Fibroblast of skin of left biceps (primary cell): ENCODE data around the gene KCTD20.
"Not testable (repeated sequence)": the region's sequence is repeated elsewhere in the genome, so short reads cannot be mapped to it uniquely, and the experiment has no call there.

Experiments
- DNase-seq, 2 experiments: peaks; one replicate each; pipeline ENCODE4 v3.0.0-alpha.2; 2013; ENCODE audit warnings: low read depth in 2 of 2

Gene KCTD20

DNA sequence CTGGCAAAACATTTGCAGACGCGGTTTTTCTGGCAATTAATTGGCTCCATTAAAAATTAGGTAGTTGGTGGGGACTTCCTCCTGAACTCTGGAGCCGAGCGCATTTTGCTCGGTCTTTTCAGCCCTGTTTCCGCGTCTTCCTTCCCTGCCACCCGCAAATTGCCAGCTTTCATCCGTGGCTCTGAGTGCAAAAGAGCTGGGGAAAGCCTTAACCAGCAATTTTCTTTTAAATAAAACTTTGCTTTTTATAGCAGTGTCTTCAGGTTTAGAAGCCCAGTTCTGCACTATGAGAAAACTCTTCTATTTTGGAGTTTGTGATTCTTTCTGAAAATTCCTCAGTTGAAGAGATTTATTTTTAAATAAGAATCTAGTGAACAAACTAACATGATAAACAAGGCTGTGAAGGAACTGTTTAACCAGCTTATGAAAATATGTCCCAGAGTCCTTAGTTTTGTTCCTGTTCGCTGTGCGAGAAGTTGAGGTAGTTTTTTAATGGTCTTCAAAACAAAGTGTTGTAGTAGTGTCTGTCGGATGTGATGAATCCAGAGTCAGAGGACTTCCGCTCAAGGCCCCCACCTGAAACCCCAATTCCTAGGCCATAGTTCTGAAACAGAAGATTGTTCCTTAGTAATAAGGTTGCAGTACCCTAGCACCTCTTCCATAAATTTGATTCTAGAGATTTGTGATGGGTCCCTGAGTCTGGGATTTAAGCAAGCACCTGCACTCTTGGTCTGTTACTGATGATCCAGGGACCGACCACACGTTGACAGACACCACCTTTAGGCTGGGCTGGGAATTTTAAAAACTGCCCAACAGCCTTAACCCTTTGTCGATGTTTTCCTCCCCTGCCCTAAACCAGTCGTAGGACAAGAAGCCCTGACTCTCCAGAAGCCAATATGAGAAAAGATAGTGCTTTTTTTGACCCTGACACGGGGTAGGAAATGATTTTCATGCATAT lies 950 bp downstream of the KCTD20 start:
- DNase-seq, result no peak

DNA sequence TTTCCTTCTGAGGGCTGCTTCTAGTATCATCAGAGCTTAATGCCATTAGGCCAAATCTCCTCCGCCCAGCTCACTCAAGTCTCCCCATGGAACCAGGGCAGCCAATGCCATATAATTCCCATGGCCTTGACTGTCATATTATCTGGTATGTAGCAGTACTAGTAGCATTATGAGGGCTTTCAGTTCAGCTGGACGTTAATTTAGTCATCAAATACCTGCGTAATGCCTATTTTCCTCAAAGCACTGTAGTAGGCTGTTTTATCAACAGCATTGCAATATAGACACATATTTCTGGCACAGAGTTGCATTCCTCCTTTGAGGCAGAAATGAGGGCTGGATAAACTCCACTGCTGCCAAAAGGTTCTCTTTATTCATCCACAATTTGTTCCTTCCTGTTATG lies 1.7 kb downstream of the KCTD20 start:
- peak; percentile 51 to 54 for DNase-seq

DNA sequence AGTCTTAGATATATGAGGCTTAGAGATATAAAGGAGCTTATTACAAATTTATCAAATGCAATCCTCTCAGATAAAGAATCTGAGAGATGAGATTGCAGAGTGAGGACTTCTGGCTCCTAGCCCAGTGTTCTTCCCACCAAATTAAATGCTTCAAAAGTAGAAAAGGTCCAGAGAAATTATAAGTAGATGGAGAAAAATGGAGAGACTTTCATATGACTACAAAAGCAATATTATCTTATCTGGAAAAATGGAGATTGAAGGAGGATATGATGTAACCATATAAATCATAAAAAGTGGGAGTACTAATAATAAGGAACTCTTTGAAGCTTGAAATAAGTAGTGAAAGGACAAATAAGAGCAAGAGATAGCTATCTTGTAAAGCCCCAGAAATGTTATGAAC lies 2.8 kb downstream of the KCTD20 start:
- no peak for DNase-seq

DNA sequence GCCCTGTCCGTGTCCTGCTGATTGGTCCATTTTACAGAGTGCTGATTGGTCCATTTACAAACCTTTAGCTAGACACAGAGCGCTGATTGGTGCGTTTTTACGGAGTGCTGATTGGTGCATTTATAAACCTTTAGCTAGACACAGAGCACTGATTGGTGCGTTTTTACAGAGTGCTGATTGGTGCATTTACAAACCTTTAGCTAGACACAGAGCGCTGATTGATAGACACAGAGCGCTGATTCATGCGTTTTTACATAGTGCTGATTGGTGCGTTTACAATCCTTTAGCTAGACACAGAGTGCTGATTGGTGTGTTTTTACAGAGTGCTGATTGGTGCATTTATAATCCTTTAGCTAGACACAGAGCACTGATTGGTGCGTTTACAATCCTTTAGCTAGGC lies 6.4 kb downstream of the KCTD20 start:
- not testable (repeated sequence) for DNase-seq

DNA sequence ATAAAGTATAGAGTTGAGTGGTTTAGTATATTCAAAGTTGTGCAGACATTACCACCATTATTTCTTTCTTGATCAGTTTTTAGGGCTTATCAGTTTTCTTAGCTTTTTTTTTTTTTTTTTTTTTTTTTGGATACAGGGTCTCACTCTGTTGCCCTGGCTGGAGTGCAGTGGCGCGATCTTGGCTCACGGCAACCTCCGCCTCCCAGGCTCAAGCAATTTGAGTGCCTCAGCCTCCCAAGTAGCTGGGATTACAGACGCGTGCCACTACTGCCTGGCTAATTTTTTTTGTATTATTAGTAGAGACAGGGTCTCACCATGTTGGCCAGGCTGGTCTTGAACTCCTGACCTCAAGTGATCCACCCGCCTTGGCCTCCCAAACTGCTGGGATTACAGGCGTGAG lies 10.1 kb downstream of the KCTD20 start:
- DNase-seq, result not testable (repeated sequence)

DNA sequence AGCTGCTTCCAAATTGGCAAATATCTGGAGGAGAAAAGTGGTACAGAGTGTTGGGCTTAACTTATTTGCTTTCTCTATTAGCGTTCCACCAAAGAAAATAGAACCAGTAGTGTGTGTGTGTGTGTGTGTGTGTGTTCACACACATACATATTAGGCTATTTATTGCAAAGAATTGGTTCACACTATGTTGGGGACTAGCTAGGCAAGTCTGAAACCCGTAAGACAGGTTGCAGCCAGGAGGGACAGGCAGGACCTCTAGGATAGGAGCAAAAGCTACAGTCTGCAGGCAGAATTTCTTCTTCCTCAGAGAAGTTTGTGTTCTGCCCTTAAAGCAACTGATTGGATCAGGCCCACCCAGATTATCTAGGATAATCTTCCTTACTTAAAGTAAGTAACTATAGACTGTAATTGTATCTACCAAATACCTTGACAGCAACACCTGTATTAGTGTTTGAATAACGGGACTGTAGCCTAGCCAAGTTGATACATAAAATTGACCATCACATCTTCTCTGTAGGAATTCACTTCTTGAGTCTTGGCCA lies 12.8 kb downstream of the KCTD20 start:
- DNase-seq, result no peak

DNA sequence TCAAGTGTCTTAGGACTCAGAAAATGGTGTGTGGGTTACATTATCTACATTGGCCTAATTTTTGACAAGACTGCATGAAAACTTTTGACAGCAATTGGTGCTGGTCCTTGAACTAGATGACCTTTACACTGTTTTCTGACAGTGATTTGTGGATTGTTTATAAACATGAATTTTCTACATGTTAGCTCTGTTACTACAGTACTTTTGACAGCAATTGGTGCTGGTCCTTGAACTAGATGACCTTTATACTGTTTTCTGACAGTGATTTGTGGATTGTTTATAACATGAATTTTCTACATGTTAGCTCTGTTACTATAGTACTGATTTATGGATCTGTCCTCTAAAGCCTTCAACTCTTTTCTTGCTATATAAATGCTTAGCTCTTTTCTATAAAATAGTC lies 16.7 kb downstream of the KCTD20 start:
- DNase-seq, result no peak

DNA sequence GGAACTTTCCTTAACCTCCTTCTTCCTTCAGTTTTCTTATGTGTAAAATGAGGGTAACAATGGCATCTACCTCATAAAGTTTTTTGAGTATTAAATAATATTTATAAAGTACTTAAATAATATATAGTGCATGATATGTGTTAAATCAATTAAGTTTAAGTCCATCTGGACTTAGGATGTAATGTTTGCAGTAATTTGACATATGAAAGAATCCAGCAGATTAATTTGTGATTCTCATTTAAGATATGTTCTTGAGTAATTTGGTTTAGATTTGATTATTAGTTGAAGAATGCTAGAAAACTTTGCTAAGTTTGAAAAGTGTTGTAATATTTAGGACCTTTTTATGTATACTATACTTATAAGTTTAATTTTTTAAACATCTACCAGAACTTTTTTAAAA lies 18.1 kb downstream of the KCTD20 start:
- DNase-seq, result no peak

DNA sequence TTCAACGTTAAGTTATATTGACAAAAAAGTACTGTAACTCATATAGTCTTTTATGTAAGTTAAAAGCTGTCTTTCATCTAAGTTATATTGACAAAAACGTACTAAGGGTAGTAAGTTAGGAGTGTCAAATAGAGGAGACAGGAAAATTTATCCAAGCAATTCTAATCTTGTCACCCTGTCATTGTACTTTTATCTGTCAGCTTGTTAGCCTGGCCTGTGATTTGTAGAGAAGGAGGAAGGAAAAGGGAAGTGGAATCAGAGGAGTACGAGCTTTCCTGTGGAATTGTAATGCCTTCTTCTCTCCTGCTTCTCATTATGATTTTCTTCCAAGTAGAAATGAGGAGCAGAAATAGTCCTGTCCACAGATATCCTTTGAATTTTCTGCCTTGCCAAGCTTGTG lies 18.8 kb downstream of the KCTD20 start:
- no peak for DNase-seq

DNA sequence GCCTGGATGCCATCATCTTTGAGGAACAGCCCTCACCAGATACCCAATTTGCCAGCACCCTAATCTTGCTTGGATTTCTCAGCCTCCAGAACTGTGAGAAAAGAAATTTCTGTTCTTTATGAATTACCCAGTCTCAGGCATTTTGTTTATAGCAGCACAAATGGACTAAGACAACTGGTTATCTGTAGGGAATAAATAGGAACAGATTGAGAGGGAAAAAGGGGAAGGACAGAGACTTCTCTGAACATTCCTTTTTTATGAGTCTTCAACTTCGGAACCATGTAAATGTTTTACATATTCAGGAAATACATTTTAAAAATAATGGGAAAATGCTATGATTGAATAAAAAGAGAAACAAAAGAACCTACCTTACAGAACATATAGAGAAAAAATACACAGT lies 20.9 kb downstream of the KCTD20 start:
- peak in 1 of 2 experiments; percentile 28 for DNase-seq

DNA sequence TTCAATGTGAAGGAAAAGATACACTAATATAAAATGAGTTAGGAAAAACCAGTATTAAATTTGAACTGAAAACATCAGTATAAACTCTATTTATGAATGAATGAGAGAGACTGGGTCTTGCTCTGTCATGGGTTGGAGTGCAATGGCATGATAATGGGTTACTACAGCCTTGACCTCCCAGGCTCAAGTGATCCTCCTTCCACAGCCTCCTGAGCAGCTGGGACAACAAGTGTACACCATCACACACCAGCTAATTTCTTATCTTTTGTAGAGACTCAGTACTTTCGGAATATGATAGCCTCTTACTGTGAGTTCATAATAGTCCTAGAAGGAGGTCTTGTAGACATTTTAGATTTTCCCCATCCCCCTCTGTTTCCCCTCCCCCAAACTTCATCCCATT lies 21.4 kb downstream of the KCTD20 start:
- no peak for DNase-seq

DNA sequence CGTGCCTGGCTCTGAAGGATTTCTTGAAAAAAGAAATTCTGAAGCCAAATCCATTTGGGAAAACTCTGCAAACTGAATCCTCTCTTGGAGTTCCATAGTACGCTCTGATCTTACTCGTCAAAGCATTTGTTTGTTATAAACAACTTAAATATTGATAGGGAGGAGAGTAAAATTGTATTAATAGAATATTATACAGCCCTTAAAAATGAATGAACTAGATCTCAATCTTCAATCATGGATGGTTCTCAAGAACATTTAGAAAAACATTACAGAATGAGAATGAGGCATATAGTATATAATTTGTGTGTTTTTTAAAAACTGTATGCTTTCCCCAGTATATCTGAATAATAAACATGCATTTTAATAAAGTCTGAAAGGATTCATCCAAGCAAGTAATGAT lies 24.8 kb downstream of the KCTD20 start:
- no peak for DNase-seq

DNA sequence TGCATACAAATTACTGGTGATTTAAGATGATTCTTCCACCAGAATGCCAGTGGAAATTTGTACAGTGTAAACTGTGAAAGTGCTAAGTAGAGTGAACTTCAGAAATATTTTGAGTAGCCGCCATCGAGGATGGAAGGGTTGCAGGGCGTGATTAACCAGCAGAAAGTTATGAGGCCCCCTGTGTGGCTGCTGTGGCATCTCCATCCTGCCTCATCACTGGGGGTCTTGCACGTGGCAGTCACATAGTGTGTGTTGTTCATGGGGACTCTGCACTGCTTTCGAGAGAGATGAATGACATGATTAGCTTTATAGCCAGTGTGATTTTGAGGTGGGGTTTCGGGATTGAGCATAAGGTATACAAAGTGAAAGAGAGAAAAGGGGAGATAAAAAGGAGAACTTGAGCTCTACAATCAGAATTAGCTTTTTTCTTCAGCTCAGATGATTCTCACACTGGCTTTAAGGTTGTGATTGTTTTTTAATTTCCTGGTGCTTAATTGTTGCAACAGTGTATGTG lies 26.4 kb downstream of the KCTD20 start:
- no peak for DNase-seq

DNA sequence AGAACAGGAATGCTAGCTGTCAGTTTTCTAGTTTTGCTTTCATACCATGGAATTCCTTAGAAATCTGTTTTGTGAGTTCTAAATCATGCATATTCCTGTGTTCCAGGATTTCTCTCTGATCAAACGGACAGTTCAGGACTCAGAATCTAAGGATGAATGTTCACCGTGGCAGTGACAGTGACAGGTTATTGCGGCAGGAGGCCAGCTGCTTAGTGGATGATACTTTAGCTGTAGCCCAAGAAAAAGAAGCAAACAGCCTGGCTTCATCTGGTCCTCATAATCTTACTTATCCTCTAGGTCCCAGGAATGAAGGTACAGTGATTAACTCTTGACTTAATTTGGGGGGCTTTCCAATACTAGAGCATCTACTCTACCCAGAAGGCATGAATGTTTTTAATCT lies 27.1 kb downstream of the KCTD20 start:
- no peak for DNase-seq

DNA sequence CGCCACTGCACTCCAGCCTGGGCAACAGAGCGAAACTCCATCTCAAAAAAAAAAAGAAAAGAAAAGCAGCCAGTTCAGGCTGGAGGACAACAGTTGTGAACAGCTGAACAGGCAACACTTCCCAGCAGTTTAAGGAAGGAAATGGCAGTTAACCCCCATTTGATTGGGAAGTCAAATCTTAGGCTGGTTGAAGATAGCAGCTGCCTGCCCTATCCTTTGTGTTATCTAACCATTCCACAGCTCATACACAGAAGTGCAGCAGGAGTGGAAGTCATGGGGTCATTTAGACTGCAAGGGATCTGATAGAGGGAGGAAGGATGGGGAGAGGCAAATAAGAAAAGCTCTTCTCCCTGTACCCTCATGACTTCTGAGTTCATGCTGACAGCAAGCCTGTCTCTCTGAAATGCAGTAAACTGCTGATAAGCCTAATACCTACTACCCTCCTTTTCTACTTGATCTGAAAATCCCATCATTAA lies 35.3 kb downstream of the KCTD20 start:
- no peak for DNase-seq

DNA sequence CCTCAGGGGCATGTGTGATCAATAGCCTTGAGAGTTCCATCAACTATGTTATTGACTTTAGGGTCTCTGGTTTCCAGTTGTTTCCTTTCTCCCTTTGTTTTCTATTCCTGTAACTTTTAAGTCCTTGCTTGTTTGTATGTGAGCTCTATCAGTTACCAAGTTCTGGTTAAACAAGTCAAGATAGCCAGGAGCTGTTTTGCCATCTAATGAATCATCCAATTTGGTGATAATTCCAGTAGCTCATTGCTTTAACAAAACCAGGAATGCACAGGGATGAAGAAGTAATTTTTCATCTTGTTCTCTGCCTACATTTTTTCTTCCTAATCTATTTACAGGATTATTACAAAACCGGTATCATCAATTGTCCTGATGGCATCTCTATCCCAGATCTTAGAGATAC lies 36.5 kb downstream of the KCTD20 start:
- no peak for DNase-seq

DNA sequence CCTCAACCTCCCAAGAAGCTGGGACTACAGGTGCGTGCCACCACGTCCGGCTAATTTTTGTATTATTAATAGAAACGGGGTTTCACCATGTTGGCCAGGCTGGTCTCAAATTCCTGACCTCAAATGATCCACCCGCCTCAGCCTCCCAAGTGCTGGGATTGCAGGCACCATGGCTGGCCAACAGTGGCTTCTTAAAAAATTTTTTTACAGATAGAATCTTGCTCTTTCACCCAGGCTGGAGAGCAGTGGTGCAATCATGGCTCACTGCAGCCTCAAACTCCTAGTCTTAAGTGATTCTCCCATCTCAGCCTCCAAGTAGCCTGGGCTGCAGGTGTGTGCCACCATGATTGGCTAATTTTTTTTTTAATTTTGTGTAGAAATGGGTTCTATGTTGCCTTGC lies 40.5 kb downstream of the KCTD20 start:
- not testable (repeated sequence) for DNase-seq

DNA sequence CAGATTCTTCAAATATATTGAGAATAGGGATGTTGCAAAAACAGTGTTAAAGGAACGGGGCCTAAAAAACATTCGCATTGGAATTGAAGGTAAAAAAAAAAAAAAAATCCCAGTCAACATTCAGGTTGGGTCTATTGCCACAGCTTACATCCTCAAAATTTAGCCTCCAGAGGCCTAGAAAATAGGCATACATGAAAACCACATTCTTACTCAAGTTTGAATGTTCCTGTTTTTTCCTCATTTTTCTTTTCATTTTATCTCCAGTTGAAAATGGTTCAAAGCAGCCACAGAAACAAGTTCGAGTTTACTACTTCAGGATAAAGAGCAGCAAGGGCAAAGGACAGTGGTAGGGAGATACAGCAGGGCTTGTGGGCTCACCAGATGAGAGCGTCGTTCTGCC lies 41.9 kb downstream of the KCTD20 start:
- no peak for DNase-seq

DNA sequence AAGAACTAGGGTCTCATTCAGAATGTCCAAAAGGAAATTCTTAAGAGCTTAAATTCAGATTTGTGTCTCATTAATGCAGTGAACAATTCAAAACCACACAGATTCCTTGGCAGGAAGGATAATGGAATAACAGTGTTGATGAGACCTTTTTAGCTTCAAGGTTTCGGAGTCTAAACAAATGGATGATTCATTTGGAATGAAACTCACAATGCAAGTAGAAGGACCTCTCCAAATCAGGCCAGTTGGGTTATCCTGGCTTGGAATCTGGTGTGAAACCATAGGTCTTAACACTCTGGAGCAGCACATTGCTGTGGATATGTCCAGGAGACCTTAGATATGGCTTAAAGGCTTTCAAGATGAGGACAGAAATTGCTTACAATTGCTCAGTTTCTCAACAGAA lies 44.9 kb downstream of the KCTD20 start:
- DNase-seq, result no peak

DNA sequence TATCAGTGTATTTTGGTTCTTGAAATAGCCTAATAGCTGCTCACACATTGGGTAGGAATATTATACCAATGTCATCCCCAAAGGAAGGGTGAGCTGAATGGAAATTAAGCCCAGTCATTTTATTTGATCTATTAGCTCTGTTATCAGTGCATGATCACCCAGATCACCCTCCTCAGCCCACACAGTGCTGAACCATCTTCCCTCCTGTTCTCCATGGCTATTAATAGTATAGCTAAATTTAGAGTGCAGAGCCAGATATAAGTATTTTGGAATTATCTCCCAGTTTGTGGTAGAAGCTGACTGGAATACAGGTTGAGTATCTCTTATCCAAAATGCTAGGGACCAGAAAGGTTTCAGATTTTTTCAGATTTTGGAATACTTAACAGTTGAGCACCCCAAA lies 45.4 kb downstream of the KCTD20 start:
- DNase-seq, result no peak

DNA sequence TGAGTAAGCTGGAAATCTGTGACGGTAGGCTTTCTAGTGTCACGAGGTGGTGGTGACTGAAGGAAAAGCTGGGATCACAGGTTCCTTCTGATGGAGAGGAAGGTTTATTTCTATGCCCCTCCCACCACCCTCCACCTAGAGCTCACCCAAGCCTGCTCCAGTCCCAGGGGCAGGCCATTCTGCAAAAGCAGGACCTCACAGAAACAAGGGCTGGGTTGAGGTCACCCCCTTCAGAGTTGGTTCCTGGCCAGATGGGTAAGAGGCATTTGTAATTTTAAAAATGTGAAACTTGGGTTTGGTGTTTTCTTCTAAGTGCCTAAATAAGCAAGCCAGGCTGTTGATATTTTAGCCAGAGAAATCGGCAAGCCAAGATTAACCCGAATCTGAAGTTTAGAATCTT lies 46.6 kb downstream of the KCTD20 start:
- DNase-seq, result no peak

DNA sequence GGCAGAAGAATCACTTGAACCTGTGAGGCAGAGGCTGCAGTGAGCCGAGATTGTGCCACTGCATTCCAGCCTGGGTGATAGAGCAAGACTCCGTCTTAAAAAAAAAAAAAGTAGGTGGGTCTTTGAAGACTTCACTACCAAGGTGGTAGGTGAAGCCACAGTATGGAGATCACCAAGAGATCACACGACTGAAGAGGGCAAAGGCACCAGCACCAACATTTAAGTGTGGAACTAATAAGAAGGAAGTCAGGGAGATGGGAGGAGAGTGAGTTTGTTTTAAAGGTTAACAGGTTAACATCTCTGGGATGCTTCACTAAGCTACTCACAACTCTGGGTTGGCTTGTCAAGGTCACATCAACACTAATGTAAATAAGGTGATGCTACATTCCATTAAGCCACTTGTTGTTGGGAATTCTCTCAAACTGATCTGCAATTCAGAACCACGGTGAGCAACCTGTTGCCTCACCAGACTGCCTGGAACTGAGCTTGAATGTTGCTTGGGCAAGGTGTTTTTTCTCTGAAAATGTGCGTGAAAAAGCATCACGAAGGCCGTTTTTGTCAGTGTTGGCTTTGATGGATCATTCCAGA lies 48.7 kb downstream of the KCTD20 start:
- no peak for DNase-seq

DNA sequence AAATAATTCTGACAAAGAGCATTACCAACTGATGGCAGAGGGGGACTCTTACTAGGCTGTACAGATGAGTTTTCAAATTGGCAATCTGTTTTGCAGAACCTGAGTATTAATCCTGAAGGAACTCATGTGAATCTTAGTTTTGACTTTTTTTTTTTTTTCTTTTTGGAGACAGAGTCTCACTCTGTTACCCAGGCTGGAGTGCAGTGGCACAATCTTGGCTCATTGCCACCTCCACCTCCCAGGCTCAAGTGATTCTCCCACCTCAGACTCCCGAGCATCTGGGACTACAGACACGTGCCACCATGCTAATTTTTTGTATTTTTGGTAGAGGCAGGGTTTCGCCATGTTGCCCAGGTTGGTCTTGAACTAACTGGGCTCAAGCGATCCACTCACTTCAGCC lies 49.3 kb downstream of the KCTD20 start:
- DNase-seq, result no peak
